D721Med (cell line): Measurements from ENCODE around the gene MFSD12.

Source experiments
- DNase-seq: peaks from one replicate; pipeline ENCODE4 v3.0.0; 2011; ENCODE audit warnings: low spot score; ENCODE audit not compliant: insufficient read length
- FAIRE-seq: peaks from 2 replicates; lab custom pipeline; 2011; peaks lifted over from hg19 to GRCh38; lab: Jason Lieb, UNC
- TF ChIP-seq, protein P1 (sequence below): IDR thresholded peaks from 2 replicates; pipeline ENCODE4 v1.5.1; 2012; ENCODE audit warnings: mild to moderate bottlenecking, control low read depth; ENCODE audit not compliant: insufficient read depth; ENCODE audit errors: missing control alignments

The MFSD12 gene

DNA sequence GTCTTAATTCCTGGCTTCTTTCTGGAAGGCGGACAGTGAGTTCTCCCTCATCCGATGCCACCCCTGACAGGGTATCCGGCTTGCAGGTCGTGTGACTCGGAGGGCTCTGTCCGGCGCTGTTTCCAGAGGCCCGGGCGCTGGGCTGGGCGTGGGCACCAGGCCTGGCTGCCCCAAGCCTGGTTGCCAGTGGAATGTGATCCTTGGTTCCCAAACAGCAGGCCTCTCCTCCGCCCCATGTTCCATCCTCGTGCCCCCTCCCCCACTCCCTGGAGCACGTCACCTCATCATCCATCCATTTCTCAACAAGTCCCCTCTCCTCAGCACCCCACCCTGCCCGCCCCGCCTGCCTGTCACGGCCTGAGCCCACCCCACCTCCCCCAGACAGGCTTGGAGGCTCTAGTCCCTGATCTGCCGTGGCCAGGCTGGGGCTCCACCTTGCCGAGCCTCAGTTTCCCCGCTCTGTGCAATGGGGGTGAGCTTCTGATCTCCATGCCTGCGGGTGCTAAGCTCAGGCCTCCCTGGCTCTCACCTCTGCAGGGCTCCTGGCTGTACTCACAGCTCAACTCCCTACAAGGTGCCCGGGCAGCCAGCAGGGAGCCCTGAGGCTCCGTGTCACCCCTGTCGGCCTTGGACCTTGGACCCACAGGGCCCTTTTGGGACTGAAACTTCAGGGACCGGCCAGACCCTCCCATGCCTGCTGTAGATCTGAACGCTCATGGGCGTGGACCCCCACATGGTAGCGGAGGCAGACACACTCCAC lies 47.0 kb upstream of the MFSD12 start:
- DNase-seq (no peak), FAIRE-seq (no peak)
- TF ChIP-seq, protein P1, sequence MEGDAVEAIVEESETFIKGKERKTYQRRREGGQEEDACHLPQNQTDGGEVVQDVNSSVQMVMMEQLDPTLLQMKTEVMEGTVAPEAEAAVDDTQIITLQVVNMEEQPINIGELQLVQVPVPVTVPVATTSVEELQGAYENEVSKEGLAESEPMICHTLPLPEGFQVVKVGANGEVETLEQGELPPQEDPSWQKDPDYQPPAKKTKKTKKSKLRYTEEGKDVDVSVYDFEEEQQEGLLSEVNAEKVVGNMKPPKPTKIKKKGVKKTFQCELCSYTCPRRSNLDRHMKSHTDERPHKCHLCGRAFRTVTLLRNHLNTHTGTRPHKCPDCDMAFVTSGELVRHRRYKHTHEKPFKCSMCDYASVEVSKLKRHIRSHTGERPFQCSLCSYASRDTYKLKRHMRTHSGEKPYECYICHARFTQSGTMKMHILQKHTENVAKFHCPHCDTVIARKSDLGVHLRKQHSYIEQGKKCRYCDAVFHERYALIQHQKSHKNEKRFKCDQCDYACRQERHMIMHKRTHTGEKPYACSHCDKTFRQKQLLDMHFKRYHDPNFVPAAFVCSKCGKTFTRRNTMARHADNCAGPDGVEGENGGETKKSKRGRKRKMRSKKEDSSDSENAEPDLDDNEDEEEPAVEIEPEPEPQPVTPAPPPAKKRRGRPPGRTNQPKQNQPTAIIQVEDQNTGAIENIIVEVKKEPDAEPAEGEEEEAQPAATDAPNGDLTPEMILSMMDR, result no peak

DNA sequence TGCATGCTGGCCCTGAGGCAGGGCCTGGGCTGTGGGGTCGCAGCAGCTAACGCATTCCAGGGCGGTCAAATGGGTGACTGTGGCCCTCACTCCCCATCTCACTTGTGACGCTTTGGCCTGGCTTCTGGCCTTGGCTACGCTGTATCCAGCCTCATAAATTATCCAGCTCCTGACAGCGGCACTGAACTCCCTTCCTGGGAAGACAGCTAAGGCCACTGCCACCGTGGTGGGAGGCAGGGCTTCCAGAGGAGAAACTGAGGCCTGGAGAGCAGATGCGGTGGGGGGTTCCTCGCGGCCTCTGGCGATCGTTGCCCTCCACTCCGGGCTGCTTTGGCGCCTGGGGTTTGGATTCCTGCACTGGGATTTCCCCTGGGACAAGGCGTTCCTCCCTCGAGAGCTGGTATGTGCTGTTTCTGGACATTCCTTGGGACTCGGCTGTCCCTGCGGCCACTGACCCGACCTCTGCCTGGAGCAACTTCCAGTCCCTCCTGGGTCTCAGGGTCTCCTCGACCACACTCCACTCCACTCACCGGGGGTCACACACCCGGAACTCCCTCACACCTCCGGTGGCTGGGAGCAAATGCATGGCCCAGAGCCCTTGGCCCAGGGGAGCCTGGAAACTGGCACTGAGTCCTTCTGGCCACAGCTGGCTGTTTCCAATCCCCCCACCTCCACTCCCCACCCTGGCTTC lies 45.9 kb upstream of the MFSD12 start:
- TF ChIP-seq, protein P1, result no peak
- FAIRE-seq, result no peak
- DNase-seq, result no peak

DNA sequence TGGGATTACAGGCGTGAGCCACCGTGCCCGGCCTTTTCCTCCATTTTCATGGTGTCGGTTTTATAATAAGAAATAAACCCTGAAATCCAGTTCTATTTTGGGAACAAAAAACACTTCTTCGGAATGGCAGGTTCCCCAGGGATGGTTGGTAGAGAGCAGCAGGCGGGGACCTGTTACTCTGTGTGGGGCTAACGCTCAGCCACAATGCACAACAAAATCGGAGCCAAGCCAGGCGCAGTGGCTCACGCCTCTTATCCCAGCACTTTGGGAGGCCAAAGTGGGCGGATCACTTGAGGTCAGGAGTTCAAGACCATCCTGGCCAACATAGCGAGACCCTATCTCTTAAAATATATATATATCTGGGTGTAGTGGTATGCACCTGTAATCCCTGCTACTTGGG lies 43.6 kb upstream of the MFSD12 start:
- FAIRE-seq (no peak), DNase-seq (no peak)
- TF ChIP-seq, protein P1, result no peak

DNA sequence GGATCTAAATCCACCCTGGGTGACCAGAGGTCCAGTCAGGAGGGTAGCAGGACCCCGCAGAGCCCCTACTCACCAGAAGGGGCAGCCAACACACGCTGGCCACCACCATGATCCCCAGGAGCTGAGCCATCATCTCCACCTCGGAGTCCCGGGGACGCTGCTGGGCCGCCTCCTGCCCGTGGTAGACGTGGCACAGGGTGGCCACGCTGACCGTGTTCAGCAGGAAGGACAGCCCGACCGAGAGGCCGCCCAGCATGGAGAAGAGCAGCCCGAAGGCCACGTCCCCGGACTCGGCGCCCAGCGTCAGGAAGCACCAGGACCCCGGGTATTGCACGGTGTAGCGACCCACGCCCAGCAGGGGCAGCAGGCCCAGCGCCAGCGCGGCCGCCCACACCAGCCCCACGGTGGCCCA lies 42.4 kb upstream of the MFSD12 start:
- TF ChIP-seq, protein P1, result no peak
- DNase-seq (no peak), FAIRE-seq (no peak)

DNA sequence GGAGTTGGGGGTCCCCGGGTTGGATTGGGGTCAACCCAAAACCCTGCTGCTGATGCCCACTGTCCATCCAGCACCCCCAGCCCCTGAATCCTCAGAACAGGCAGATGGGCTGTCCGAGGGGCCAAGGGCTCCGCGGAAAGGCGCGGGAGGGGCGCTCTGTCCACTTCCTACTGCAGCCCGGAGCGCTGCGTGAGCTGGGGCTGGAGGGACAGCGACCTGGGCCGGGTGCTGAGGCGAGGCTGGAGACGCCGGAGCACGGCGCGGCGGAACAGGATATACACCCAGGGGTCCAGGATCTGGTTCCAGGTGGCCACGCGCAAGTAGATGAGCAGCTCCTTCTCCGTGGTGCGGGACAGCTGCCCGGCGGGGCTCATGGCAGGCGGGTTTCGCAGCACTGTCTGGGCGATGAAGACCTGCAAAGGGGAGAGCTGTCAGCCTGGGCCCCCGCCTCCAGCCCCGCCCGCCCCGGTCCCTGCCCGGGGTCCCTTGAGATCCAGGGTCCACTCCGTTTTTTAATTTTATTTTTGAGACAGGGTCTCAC lies 38.2 kb upstream of the MFSD12 start:
- TF ChIP-seq, protein P1, result no peak
- DNase-seq (no peak), FAIRE-seq (no peak)

DNA sequence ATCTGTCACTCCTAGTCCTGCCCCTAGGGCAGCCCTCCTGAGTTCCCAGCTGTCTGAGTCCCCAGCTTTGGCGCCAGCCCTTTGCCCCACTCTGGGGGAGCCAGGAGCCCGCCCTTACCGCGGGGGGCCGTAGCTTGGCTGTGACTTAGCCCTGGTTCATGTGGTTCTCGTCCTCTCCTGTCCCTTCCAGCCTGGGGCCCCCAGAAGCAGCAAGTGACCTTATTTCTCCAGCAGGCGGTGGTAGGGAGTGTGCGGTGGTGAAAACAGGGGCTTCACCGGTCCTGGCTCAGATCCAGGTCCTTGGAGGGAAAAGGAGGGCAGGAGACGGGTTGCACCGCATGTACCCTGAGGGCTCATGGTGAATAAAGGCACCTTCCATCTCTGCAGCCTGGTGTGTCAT lies 35.8 kb upstream of the MFSD12 start:
- TF ChIP-seq, protein P1, result no peak
- DNase-seq (no peak), FAIRE-seq (no peak)
